ENCODE measurements around the gene C2orf68.

- TF ChIP-seq CTCF (conservative IDR thresholded peaks at IDR 0.05; ENCODE audit: low read depth, low read length) (no peak), EZH2 (IDR thresholded peaks at IDR 0.05; ENCODE audit: low read length, unreplicated experiment) (no peak)
Observed at GRCh38 chr2:85599468-85600234, 12.2 kb downstream of the C2orf68 start.
